Measurements from ENCODE around the gene IL22RA2.

Gene IL22RA2

GRCh38 chr6:137097057-137097456, 76.4 kb downstream of the IL22RA2 start:
- no peak for DNase-seq (ENCODE audit: low read depth)
- no peak for TF ChIP-seq CTCF (IDR thresholded peaks at IDR 0.05; ENCODE audit: control insufficient read depth, extremely low read depth, insufficient read depth)
- H3K4me3 ChIP-seq (ENCODE audit: low read depth, low read length) = no peak overlapping the region

GRCh38 chr6:137095651-137096238, 77.7 kb downstream of the IL22RA2 start:
- DNase-seq (ENCODE audit: low read depth) = no peak

DNA sequence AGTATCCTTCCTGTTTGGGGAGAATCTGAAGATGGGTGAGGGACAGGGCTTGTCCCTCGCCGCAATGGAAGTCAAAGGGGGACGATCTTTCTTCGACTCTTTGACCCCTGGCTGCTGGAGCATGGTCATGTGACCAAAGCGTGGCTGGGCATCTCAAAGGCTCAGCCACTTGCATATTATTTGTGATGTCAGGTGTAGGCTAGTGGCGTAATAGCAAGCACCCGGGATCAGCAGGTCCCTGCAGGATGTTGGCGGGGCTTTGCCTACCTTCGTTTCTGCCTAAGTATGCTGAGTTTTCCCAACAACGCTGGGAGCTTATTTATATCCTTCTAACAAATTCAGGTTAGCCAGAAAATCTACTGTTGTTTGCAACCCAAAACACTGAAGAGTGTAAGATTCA, 78.4 kb downstream of the IL22RA2 start:
- TF ChIP-seq CTCF (IDR thresholded peaks at IDR 0.05; ENCODE audit: control insufficient read depth, extremely low read depth, insufficient read depth) = no peak
- H3K4me3 ChIP-seq (ENCODE audit: low read depth, low read length) = no peak overlapping the region
- no peak for DNase-seq (ENCODE audit: low read depth)

More at GRCh38 chr6:137095651-137096238, 77.7 kb downstream of the IL22RA2 start:
- no peak for TF ChIP-seq CTCF (IDR thresholded peaks at IDR 0.05; ENCODE audit: control insufficient read depth, extremely low read depth, insufficient read depth)
- H3K4me3 ChIP-seq (ENCODE audit: low read depth, low read length) = no peak overlapping the region

- H3K4me3 ChIP-seq (ENCODE audit: low read depth, low read length) = no peak overlapping the region
- DNase-seq (ENCODE audit: low read depth) = peak; percentile 32
- TF ChIP-seq CTCF (IDR thresholded peaks at IDR 0.05; ENCODE audit: control insufficient read depth, extremely low read depth, insufficient read depth) = peak; percentile 76
Measured at GRCh38 chr6:137094411-137095008, 78.9 kb downstream of the IL22RA2 start.
